H1 (cell line): Measurements from ENCODE around the gene ANKEF1. TPM values are rescaled to one million over a fixed set of nuclear protein-coding genes. Genes with fewer than 3 reads are reported as not detected.

Experiments used
- CTCF ChIA-PET: fragments of 300-600 bp; sonication (Branson Sonifier 250); formaldehyde crosslinking; loops from one replicate; lab custom pipeline; 2021; ENCODE audit not compliant: partially characterized antibody; lab: Charles Lee
- POLR2A ChIA-PET: fragments of 300-600 bp; sonication (Branson Sonifier 250); formaldehyde crosslinking; loops from one replicate; lab custom pipeline; 2021; ENCODE audit warnings: inconsistent platforms; ENCODE audit not compliant: partially characterized antibody; lab: Charles Lee
- DNase-seq, 2 experiments: peaks; one replicate each; pipeline versions ENCODE4 v3.0.0 to v3.0.0-alpha.2; 2010 to 2022; ENCODE audit warnings: low spot score in 2 of 2, low read depth in 1 of 2, mixed read lengths in 1 of 2
- FAIRE-seq: peaks from 2 replicates; lab custom pipeline; 2011; peaks lifted over from hg19 to GRCh38; lab: Jason Lieb, UNC
- H2AFZ ChIP-seq: 2 replicates; pipeline ENCODE4 v1.8.1; 2012; ENCODE audit warnings: low read length, inconsistent platforms
- H2AK5ac ChIP-seq: 2 replicates; pipeline ENCODE4 v1.6.1; 2013; ENCODE audit warnings: low read depth, low read length
- H2BK120ac ChIP-seq: replicated peaks from 2 replicates; pipeline ENCODE3; 2013; ENCODE audit warnings: low read depth, low read length, inconsistent platforms
- H2BK12ac ChIP-seq: 2 replicates; pipeline ENCODE4 v1.6.1; 2013; ENCODE audit warnings: low read depth, low read length
- H2BK15ac ChIP-seq: 2 replicates; pipeline ENCODE4 v1.6.1; 2013; ENCODE audit warnings: low read length
- H2BK20ac ChIP-seq: 2 replicates; pipeline ENCODE4 v1.6.1; 2013; ENCODE audit warnings: low read length
- H2BK5ac ChIP-seq: 2 replicates; pipeline ENCODE4 v1.6.1; 2013; ENCODE audit warnings: low read depth, low read length
- H3K14ac ChIP-seq: 2 replicates; pipeline ENCODE4 v1.6.1; 2013; ENCODE audit warnings: inconsistent platforms; ENCODE audit not compliant: insufficient read length
- H3K18ac ChIP-seq: 2 replicates; pipeline ENCODE4 v1.6.1; 2013; ENCODE audit warnings: low read length; ENCODE audit errors: extremely low read depth
- H3K23ac ChIP-seq: 2 replicates; pipeline ENCODE4 v1.6.1; 2013; ENCODE audit warnings: inconsistent platforms; ENCODE audit not compliant: insufficient read length
- H3K23me2 ChIP-seq: 2 replicates; pipeline ENCODE4 v1.6.1; 2013; ENCODE audit warnings: low read depth, low read length
- H3K27ac ChIP-seq: 2 replicates; pipeline ENCODE4 v1.6.1; 2011; ENCODE audit warnings: low read depth, low read length, inconsistent platforms
- H3K27me3 ChIP-seq, 4 experiments: replicated peaks in 1 of 4; 1 replicate in 1 of 4; 2 replicates in 3 of 4; pipeline versions ENCODE4 v1.6.1 to v1.8.1; 2011 to 2013; ENCODE audit warnings: low read length in 3 of 4, mild to moderate bottlenecking in 3 of 4, inconsistent platforms in 2 of 4, mixed read lengths in 2 of 4, moderate library complexity in 1 of 4; ENCODE audit not compliant: control insufficient read depth in 3 of 4, insufficient read depth in 3 of 4; ENCODE audit errors: extremely low read depth in 1 of 4
- H3K36me3 ChIP-seq, 4 experiments: 2 replicates each; pipeline versions ENCODE4 v1.6.1 to v1.8.1; 2011 to 2013; ENCODE audit warnings: mild to moderate bottlenecking in 4 of 4, low read length in 3 of 4, moderate library complexity in 2 of 4, control low read depth in 1 of 4, inconsistent platforms in 1 of 4; ENCODE audit not compliant: insufficient read depth in 4 of 4, control insufficient read depth in 2 of 4
- H3K4ac ChIP-seq: replicated peaks from 2 replicates; pipeline ENCODE3; 2013; ENCODE audit warnings: low read length, low read depth, mixed read lengths, inconsistent platforms; ENCODE audit not compliant: insufficient read length
- H3K4me1 ChIP-seq, 4 experiments: replicated peaks in 1 of 4; 1 replicate in 1 of 4; 2 replicates in 3 of 4; pipeline versions ENCODE4 v1.6.1 to v1.8.1; 2011 to 2013; ENCODE audit warnings: low read length in 3 of 4, inconsistent platforms in 2 of 4, mixed read lengths in 1 of 4; ENCODE audit not compliant: insufficient read depth in 4 of 4, control insufficient read depth in 3 of 4
- H3K4me2 ChIP-seq, 2 experiments: 2 replicates each; pipeline versions ENCODE4 v1.6.1 to v1.8.1; 2011 to 2013; ENCODE audit warnings: low read depth in 2 of 2, low read length in 2 of 2, control low read depth in 1 of 2, inconsistent platforms in 1 of 2, mild to moderate bottlenecking in 1 of 2; ENCODE audit not compliant: insufficient read depth in 1 of 2
- H3K4me3 ChIP-seq, 4 experiments: fragments of 200-600, 300-600 bp in 1 of 4; sonication (generic), shearing (Covaris generic), sonication (Bioruptor Twin) in 1 of 4; 2 replicates each; pipeline versions ENCODE4 v1.5.1 to v1.8.1; 2011 to 2016; ENCODE audit warnings: low read length in 4 of 4, low read depth in 3 of 4, control low read depth in 2 of 4, inconsistent platforms in 2 of 4, mild to moderate bottlenecking in 2 of 4, mixed read lengths in 1 of 4, moderate library complexity in 1 of 4; ENCODE audit not compliant: insufficient read depth in 2 of 4; ENCODE audit errors: extremely low read depth in 1 of 4
- H3K56ac ChIP-seq: replicated peaks from 2 replicates; pipeline ENCODE3; 2013; ENCODE audit warnings: low read depth, mild to moderate bottlenecking, mixed read lengths, low read length, inconsistent platforms; ENCODE audit not compliant: insufficient read length
- H3K79me1 ChIP-seq: 2 replicates; pipeline ENCODE4 v1.6.1; 2013; ENCODE audit warnings: low read depth, low read length, control low read depth
- H3K79me2 ChIP-seq, 2 experiments: 2 replicates each; pipeline versions ENCODE4 v1.6.1 to v1.8.1; 2012 to 2013; ENCODE audit warnings: low read length in 2 of 2, mild to moderate bottlenecking in 2 of 2, inconsistent platforms in 1 of 2; ENCODE audit not compliant: insufficient read depth in 2 of 2, control insufficient read depth in 1 of 2
- H3K9ac ChIP-seq, 4 experiments: replicated peaks in 1 of 4; 1 replicate in 1 of 4; 2 replicates in 3 of 4; pipeline versions ENCODE4 v1.6.1 to v1.8.1; 2011 to 2013; ENCODE audit warnings: low read depth in 3 of 4, low read length in 3 of 4, control low read depth in 2 of 4, mild to moderate bottlenecking in 2 of 4, moderate library complexity in 2 of 4, inconsistent platforms in 1 of 4; ENCODE audit errors: extremely low read depth in 1 of 4
- H3K9me3 ChIP-seq, 2 experiments: 2 replicates each; pipeline versions ENCODE4 v1.6.1 to v1.8.1; 2012 to 2013; ENCODE audit warnings: mild to moderate bottlenecking in 2 of 2, moderate library complexity in 2 of 2, control low read depth in 1 of 2, inconsistent platforms in 1 of 2, low read depth in 1 of 2, low read length in 1 of 2, mixed read lengths in 1 of 2; ENCODE audit not compliant: insufficient read depth in 2 of 2
- H4K20me1 ChIP-seq, 2 experiments: replicated peaks in 1 of 2; 2 replicates each; pipeline versions ENCODE3 to v1.8.1; 2011 to 2013; ENCODE audit warnings: inconsistent platforms in 2 of 2, low read length in 2 of 2, mild to moderate bottlenecking in 1 of 2; ENCODE audit not compliant: insufficient read depth in 2 of 2, control insufficient read depth in 1 of 2
- H4K5ac ChIP-seq: 2 replicates; pipeline ENCODE4 v1.6.1; 2013; ENCODE audit warnings: low read length, low read depth, mixed read lengths, inconsistent platforms; ENCODE audit not compliant: insufficient read length
- H4K8ac ChIP-seq: 2 replicates; pipeline ENCODE4 v1.8.0; 2013; ENCODE audit warnings: mild to moderate bottlenecking, moderate library complexity, low read length, inconsistent platforms; ENCODE audit not compliant: insufficient read depth; ENCODE audit errors: extremely low read depth
- H4K91ac ChIP-seq: replicated peaks from 2 replicates; pipeline ENCODE3; 2013; ENCODE audit warnings: low read length, mixed read lengths, inconsistent platforms; ENCODE audit not compliant: insufficient read length
- CBX5 ChIP-seq: fragments of 300-800, 300-1000 bp; sonication (generic); IDR thresholded peaks from 2 replicates; pipeline ENCODE4 v1.7.1; 2016; ENCODE audit warnings: antibody characterized with exemption, low read length, low read depth
- CHD1 ChIP-seq: IDR thresholded peaks from 2 replicates; pipeline ENCODE4 v1.6.1; 2012; ENCODE audit warnings: low read depth, low read length, improper control_type of control experiment
- CHD2 ChIP-seq: IDR thresholded peaks from 2 replicates; pipeline ENCODE4 v1.6.1; 2012; ENCODE audit warnings: low read length, improper control_type of control experiment
- NRF1 ChIP-seq: IDR thresholded peaks from 2 replicates; pipeline ENCODE4 v1.6.1; 2011; ENCODE audit warnings: mild to moderate bottlenecking, low read depth, low read length, improper control_type of control experiment
- POLR2A ChIP-seq, 2 experiments: IDR thresholded peaks; 1 replicate in 1 of 2; 2 replicates in 1 of 2; pipeline ENCODE4 v1.6.1; 2011; ENCODE audit warnings: low read depth in 2 of 2, low read length in 2 of 2, mild to moderate bottlenecking in 2 of 2; ENCODE audit errors: control extremely low read depth in 1 of 2
- RAD21 ChIP-seq, 2 experiments: IDR thresholded peaks in 1 of 2; conservative IDR thresholded peaks in 1 of 2; 2 replicates each; pipeline ENCODE4 v1.6.1; 2011; ENCODE audit warnings: low read depth in 2 of 2, low read length in 2 of 2, improper control_type of control experiment in 1 of 2, inconsistent platforms in 1 of 2, mild to moderate bottlenecking in 1 of 2, moderate library complexity in 1 of 2
- SIN3A ChIP-seq, 2 experiments: IDR thresholded peaks in 1 of 2; conservative IDR thresholded peaks in 1 of 2; 2 replicates each; pipeline ENCODE4 v1.6.1; 2011 to 2012; ENCODE audit warnings: low read length in 2 of 2, improper control_type of control experiment in 1 of 2, low read depth in 1 of 2, mild to moderate bottlenecking in 1 of 2
- SRF ChIP-seq: IDR thresholded peaks from 2 replicates; pipeline ENCODE4 v1.6.1; 2011; ENCODE audit warnings: mild to moderate bottlenecking, low read depth, low read length, moderate library complexity
- TAF1 ChIP-seq: IDR thresholded peaks from 2 replicates; pipeline ENCODE4 v1.6.1; 2011; ENCODE audit warnings: mild to moderate bottlenecking, low read depth, low read length
- YY1 ChIP-seq: IDR thresholded peaks from 2 replicates; pipeline ENCODE4 v1.6.1; 2011; ENCODE audit warnings: low read depth, mild to moderate bottlenecking, low read length
- WGBS, 2 experiments: shearing (Covaris generic) in 1 of 2; methylation state at CpG; one replicate each; pipeline versions ENCODE4 v1.1.6 to v1.1.7; 2013 to 2015; ENCODE audit warnings: low lambda C conversion rate in 2 of 2, mixed read lengths in 2 of 2, inconsistent platforms in 1 of 2, low coverage in 1 of 2, missing lambda C conversion rate in 1 of 2; ENCODE audit not compliant: insufficient replicate concordance in 2 of 2, insufficient coverage in 1 of 2, insufficient read length in 1 of 2; ENCODE audit errors: extremely low coverage in 1 of 2, missing lambda C conversion rate in 1 of 2; 5-methylcytosine and 5-hydroxymethylcytosine counted together
- polyA plus RNA-seq, 7 experiments: library from polyadenylated mRNA; depleted of rRNA in 3 of 7; stranded (reverse) in 5 of 7; unstranded in 2 of 7; fragments of >200 nt in 5 of 7; fragments of 200-250 nt in 2 of 7; gene quantifications; 1 replicate in 5 of 7; 2 replicates in 1 of 7; 4 replicates in 1 of 7; pipeline versions ENCODE4 v1.2.1 to v1.2.3, GENCODE V29; 2011 to 2013; ENCODE audit warnings: missing spikeins in 2 of 7, mixed read lengths in 2 of 7
- total RNA-seq: library from RNA; stranded (reverse); fragmentation: NEBNext Ultra II Directional; extraction: Animal tissue kit (Norgen Biotek cat#: 25700); gene quantifications from 2 replicates; pipeline ENCODE4 v1.2.1, GENCODE V29; 2021
- TF ChIP-seq, protein P1 (sequence below): IDR thresholded peaks from 2 replicates; pipeline ENCODE4 v1.6.1; 2011; ENCODE audit warnings: low read length, improper control_type of control experiment
- TF ChIP-seq, protein P2 (sequence below): IDR thresholded peaks from 2 replicates; pipeline ENCODE4 v1.6.1; 2012; ENCODE audit warnings: low read length, inconsistent platforms

The ANKEF1 gene
- total and polyA plus RNA-seq, 2 of the 8 experiments (the other 6 are each of a cell fraction or from before 2014, with no cell fraction given) = 2.8 to 10.0 TPM

DNA sequence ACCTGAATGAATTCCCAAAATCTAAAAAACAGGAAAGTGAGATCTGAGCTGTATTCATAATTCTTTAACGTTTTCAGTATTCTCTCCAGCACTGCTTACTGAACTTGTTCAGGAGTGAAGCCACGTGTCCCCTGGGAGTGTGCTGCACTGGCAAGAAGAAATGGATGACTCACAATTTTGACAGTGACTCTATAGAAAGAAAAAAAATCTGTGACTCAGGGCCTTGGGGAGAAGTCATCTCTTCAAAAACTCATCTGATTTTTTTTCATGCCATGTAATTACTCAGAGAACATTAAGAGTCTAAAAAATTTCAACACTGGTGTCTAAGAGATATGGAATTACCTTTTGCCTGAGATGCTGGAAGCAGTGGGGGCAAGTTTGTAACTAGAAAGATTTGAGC lies 39.7 kb downstream of the ANKEF1 start:
- H4K8ac ChIP-seq = no peak overlapping the region
- no peak overlapping the region for H2BK12ac ChIP-seq
- POLR2A ChIA-PET = no interaction called here
- H4K91ac ChIP-seq = no peak overlapping the region
- WGBS, 2 experiments = 71% methylated on average over 2 of the region's 2 CpGs; no CpG with 5 or more reads in 1 of the 2 experiments
- H2BK15ac ChIP-seq = no peak overlapping the region
- no peak overlapping the region for H3K9ac ChIP-seq
- H3K27ac ChIP-seq = no peak overlapping the region
- H3K4me1 ChIP-seq = no peaks in the 10 kb centered on the region
- no peak for FAIRE-seq
- H2AK5ac ChIP-seq = no peak overlapping the region
- CTCF ChIA-PET = interaction anchor here (1.0 to 3.1 kb wide), 3 partner anchors 9 to 250 kb away, joined by 3 to 16 read pairs (median 3); no protein-coding TSS in a partner anchor
- H3K4me3 ChIP-seq = no peak overlapping the region
- H2BK120ac ChIP-seq = no peak overlapping the region
- no peak overlapping the region for H3K18ac ChIP-seq
- H4K20me1 ChIP-seq = no peaks in the 10 kb centered on the region
- TF ChIP-seq SRF (no peak), RAD21 (IDR thresholded peaks at IDR 0.05 in 1 of 2, conservative IDR thresholded peaks at IDR 0.05 in 1 of 2; ENCODE audit: low read depth in 2 of 2, low read length in 2 of 2) (no peak), SIN3A (conservative IDR thresholded peaks at IDR 0.05 in 1 of 2, IDR thresholded peaks at IDR 0.05 in 1 of 2; ENCODE audit: low read depth in 1 of 2, low read length in 2 of 2) (no peak), NRF1 (no peak), CHD2 (no peak), TAF1 (no peak), POLR2A (IDR thresholded peaks at IDR 0.05; ENCODE audit: control extremely low read depth in 1 of 2, low read depth in 2 of 2, low read length in 2 of 2) (no peak), CBX5 (no peak), YY1 (no peak), CHD1 (no peak)
- TF ChIP-seq, protein P1, sequence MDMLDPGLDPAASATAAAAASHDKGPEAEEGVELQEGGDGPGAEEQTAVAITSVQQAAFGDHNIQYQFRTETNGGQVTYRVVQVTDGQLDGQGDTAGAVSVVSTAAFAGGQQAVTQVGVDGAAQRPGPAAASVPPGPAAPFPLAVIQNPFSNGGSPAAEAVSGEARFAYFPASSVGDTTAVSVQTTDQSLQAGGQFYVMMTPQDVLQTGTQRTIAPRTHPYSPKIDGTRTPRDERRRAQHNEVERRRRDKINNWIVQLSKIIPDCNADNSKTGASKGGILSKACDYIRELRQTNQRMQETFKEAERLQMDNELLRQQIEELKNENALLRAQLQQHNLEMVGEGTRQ = no peak
- TF ChIP-seq, protein P2, sequence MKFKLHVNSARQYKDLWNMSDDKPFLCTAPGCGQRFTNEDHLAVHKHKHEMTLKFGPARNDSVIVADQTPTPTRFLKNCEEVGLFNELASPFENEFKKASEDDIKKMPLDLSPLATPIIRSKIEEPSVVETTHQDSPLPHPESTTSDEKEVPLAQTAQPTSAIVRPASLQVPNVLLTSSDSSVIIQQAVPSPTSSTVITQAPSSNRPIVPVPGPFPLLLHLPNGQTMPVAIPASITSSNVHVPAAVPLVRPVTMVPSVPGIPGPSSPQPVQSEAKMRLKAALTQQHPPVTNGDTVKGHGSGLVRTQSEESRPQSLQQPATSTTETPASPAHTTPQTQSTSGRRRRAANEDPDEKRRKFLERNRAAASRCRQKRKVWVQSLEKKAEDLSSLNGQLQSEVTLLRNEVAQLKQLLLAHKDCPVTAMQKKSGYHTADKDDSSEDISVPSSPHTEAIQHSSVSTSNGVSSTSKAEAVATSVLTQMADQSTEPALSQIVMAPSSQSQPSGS = no peak
- no peaks in the 10 kb centered on the region for H3K23me2 ChIP-seq
- H4K5ac ChIP-seq = no peak overlapping the region
- no peak overlapping the region for H3K23ac ChIP-seq
- no peak overlapping the region for H2AFZ ChIP-seq
- no peak for DNase-seq
- no peaks in the 10 kb centered on the region for H3K79me2 ChIP-seq
- H3K56ac ChIP-seq = no peak overlapping the region
- peaks cover 0 to under 1% (median 0%) of the 10 kb centered on the region in 4 experiments; a peak in 1 of 7 replicates for H3K27me3 ChIP-seq
- no peak overlapping the region for H3K4me2 ChIP-seq
- H2BK20ac ChIP-seq = no peak overlapping the region
- no peak overlapping the region for H2BK5ac ChIP-seq
- H3K79me1 ChIP-seq = no peaks in the 10 kb centered on the region
- no peak overlapping the region for H3K14ac ChIP-seq
- no peak overlapping the region for H3K4ac ChIP-seq
- H3K9me3 ChIP-seq = no peaks in the 10 kb centered on the region
- no peaks in the 10 kb centered on the region for H3K36me3 ChIP-seq
